KOPT-K1 (cell line): ENCODE data around the gene GATB.
"Not testable (repeated sequence)": the region's sequence is repeated elsewhere in the genome, so short reads cannot be mapped to it uniquely, and the experiment has no call there.

Experiments
- H3K27ac ChIP-seq: fragments of 200-600 bp; sonication (generic); 2 replicates; pipeline ENCODE4 v1.5.1; 2016; ENCODE audit warnings: antibody characterized with exemption, mild to moderate bottlenecking, low read depth, low read length; ENCODE audit not compliant: poor library complexity, severe bottlenecking
- H3K36me3 ChIP-seq: fragments of 200-600 bp; sonication (generic); 2 replicates; pipeline ENCODE4 v1.5.1; 2017; ENCODE audit warnings: antibody characterized with exemption, mild to moderate bottlenecking, low read length, moderate library complexity; ENCODE audit not compliant: insufficient read depth
- H3K9me3 ChIP-seq: fragments of 200-600 bp; sonication (generic); 2 replicates; pipeline ENCODE4 v1.5.1; 2017; ENCODE audit warnings: antibody characterized with exemption, low read length, mild to moderate bottlenecking; ENCODE audit not compliant: insufficient read depth, poor library complexity, severe bottlenecking

GATB gene

GRCh38 chr4:151768835-151769234, 8.0 kb upstream of the GATB start:
- Histone ChIP-seq H3K36me3 (no peaks in the 10 kb centered on the region), H3K27ac (no peak overlapping the region), H3K9me3 (no peaks in the 10 kb centered on the region)

GRCh38 chr4:151766691-151767090, 5.9 kb upstream of the GATB start:
- H3K36me3 ChIP-seq, result no peaks in the 10 kb centered on the region
- no peak overlapping the region for H3K27ac ChIP-seq
- H3K9me3 ChIP-seq, result no peaks in the 10 kb centered on the region

GRCh38 chr4:151760002-151760401, 805 bp downstream of the GATB start:
- H3K27ac ChIP-seq, result peak overlapping the region; percentile 59
- H3K9me3 ChIP-seq, result no peaks in the 10 kb centered on the region
- peaks cover 4% of the 10 kb centered on the region; the same call in 1 of the 2 replicates for H3K36me3 ChIP-seq

- peaks cover 10% of the 10 kb centered on the region; the same call in 1 of the 2 replicates for H3K36me3 ChIP-seq
- no peaks in the 10 kb centered on the region for H3K9me3 ChIP-seq
- no peak overlapping the region for H3K27ac ChIP-seq
Observed at GRCh38 chr4:151753056-151753455, 7.8 kb downstream of the GATB start.

GRCh38 chr4:151750156-151750555, 10.7 kb downstream of the GATB start:
- H3K9me3 ChIP-seq, result no peaks in the 10 kb centered on the region
- H3K36me3 ChIP-seq, result peaks cover 6% of the 10 kb centered on the region; the same call in 1 of the 2 replicates
- no peak overlapping the region for H3K27ac ChIP-seq

GRCh38 chr4:151745481-151746231, 15.2 kb downstream of the GATB start:
- Histone ChIP-seq H3K36me3 (0 out of 2 replicates have a peak, but pooled peaks cover 5% of the 10 kb centered on the region), H3K27ac (no peak overlapping the region), H3K9me3 (no peaks in the 10 kb centered on the region)

GRCh38 chr4:151744614-151745013, 16.2 kb downstream of the GATB start:
- Histone ChIP-seq H3K27ac (no peak overlapping the region), H3K9me3 (no peaks in the 10 kb centered on the region), H3K36me3 (0 out of 2 replicates have a peak, but pooled peaks cover 5% of the 10 kb centered on the region)

- Histone ChIP-seq H3K36me3 (0 out of 2 replicates have a peak, but pooled peaks cover 5% of the 10 kb centered on the region), H3K9me3 (no peaks in the 10 kb centered on the region), H3K27ac (no peak overlapping the region)
Observed at GRCh38 chr4:151743894-151744293, 16.9 kb downstream of the GATB start.

- 0 out of 2 replicates have a peak, but pooled peaks cover 5% of the 10 kb centered on the region for H3K36me3 ChIP-seq
- no peak overlapping the region for H3K27ac ChIP-seq
- H3K9me3 ChIP-seq, result no peaks in the 10 kb centered on the region
Observed at GRCh38 chr4:151743128-151743854, 17.5 kb downstream of the GATB start.

- H3K27ac ChIP-seq, result no peak overlapping the region
- H3K9me3 ChIP-seq, result peaks cover 26% of the 10 kb centered on the region
- peaks cover 25% of the 10 kb centered on the region; the same call in 1 of the 2 replicates for H3K36me3 ChIP-seq
Observed at GRCh38 chr4:151738720-151739517, 21.9 kb downstream of the GATB start.

- Histone ChIP-seq H3K36me3 (peaks cover 25% of the 10 kb centered on the region; the same call in 1 of the 2 replicates), H3K9me3 (peaks cover 26% of the 10 kb centered on the region)
Observed at GRCh38 chr4:151736852-151737251, 24.0 kb downstream of the GATB start.

GRCh38 chr4:151736361-151736760, 24.4 kb downstream of the GATB start:
- peaks cover 26% of the 10 kb centered on the region for H3K9me3 ChIP-seq
- H3K36me3 ChIP-seq, result peaks cover 21% of the 10 kb centered on the region; the same call in 1 of the 2 replicates
- H3K27ac ChIP-seq, result no peak overlapping the region

More at GRCh38 chr4:151736852-151737251, 24.0 kb downstream of the GATB start:
- not testable (repeated sequence) for H3K27ac ChIP-seq

- H3K27ac ChIP-seq, H3K9me3 ChIP-seq, H3K36me3 ChIP-seq: not testable (repeated sequence)
Observed at GRCh38 chr4:151731670-151732069, 29.1 kb downstream of the GATB start.

- Histone ChIP-seq H3K9me3 (no peaks in the 10 kb centered on the region), H3K36me3 (no peaks in the 10 kb centered on the region), H3K27ac (no peak overlapping the region)
Observed at GRCh38 chr4:151729731-151730559, 30.9 kb downstream of the GATB start.
